ENCODE data around the gene DEPDC5. TPM values are rescaled to one million over a fixed set of nuclear protein-coding genes. Genes with fewer than 3 reads are reported as not detected.

The DEPDC5 gene
- total RNA-seq, 1 experiment from 2014 or later, result 39.3 TPM

- Histone ChIP-seq H3K9me3 (ENCODE audit: low read depth, low read length, poor library complexity, severe bottlenecking) (no peaks in the 10 kb centered on the region), H3K4me3 (ENCODE audit: low read depth, low read length, poor library complexity, severe bottlenecking) (no peak overlapping the region), H3K36me3 (ENCODE audit: insufficient read depth, low read length, poor library complexity, severe bottlenecking) (peaks cover 35% of the 10 kb centered on the region), H3K27me3 (replicated peaks; ENCODE audit: insufficient read depth, low read depth, low read length, poor library complexity) (no peaks in the 10 kb centered on the region), H3K27ac (ENCODE audit: low read depth, low read length, poor library complexity, severe bottlenecking) (no peak overlapping the region), H3K4me1 (ENCODE audit: insufficient read depth, low read length, poor library complexity, severe bottlenecking) (no peaks in the 10 kb centered on the region)
- no TSS peak for BruUV-seq (replicated peaks)
- ChIA-PET CTCF (no interaction called here), POLR2A (ENCODE audit: low non-redundant PET) (no interaction called here)
- intact Hi-C loops (cut with micrococcal nuclease; ENCODE audit: unreplicated experiment), result no loop called here
- TF ChIP-seq EZH2 (IDR thresholded peaks at IDR 0.05; ENCODE audit: borderline replicate concordance, low read depth, low read length, poor library complexity, severe bottlenecking), result no peak
- TF ChIP-seq, protein P1, sequence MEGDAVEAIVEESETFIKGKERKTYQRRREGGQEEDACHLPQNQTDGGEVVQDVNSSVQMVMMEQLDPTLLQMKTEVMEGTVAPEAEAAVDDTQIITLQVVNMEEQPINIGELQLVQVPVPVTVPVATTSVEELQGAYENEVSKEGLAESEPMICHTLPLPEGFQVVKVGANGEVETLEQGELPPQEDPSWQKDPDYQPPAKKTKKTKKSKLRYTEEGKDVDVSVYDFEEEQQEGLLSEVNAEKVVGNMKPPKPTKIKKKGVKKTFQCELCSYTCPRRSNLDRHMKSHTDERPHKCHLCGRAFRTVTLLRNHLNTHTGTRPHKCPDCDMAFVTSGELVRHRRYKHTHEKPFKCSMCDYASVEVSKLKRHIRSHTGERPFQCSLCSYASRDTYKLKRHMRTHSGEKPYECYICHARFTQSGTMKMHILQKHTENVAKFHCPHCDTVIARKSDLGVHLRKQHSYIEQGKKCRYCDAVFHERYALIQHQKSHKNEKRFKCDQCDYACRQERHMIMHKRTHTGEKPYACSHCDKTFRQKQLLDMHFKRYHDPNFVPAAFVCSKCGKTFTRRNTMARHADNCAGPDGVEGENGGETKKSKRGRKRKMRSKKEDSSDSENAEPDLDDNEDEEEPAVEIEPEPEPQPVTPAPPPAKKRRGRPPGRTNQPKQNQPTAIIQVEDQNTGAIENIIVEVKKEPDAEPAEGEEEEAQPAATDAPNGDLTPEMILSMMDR (conservative IDR thresholded peaks at IDR 0.05; ENCODE audit: low read depth, low read length), result no peak
- DNase-seq (ENCODE audit: low spot score), result no peak
These were observed 19.6 kb downstream of the DEPDC5 start for GRCh38 chr22:31773416-31773815.

DNA sequence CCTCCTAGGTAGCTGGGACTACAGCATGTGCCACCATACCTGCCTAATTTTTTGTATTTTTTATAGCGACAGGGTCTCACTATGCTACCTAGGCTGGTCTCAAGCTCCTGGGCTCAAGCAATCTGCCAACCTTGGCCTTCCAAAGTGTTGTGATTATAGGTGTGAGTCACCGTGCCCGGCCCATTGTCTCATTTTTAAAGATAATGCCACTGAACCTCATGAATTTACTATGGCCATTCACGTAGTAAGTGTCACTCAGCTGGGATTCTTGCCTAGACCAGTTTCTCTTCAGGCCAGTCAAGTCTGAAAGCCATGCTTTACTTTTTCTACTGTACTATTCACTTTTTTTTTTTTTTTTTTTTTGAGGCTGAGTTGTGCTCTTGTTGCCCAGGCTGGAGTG lies 22.4 kb downstream of the DEPDC5 start:
- Histone ChIP-seq H3K36me3 (ENCODE audit: insufficient read depth, low read length, poor library complexity, severe bottlenecking) (peaks cover 36% of the 10 kb centered on the region), H3K27me3 (replicated peaks; ENCODE audit: insufficient read depth, low read depth, low read length, poor library complexity) (no peaks in the 10 kb centered on the region), H3K9me3 (ENCODE audit: low read depth, low read length, poor library complexity, severe bottlenecking) (no peaks in the 10 kb centered on the region), H3K27ac (ENCODE audit: low read depth, low read length, poor library complexity, severe bottlenecking) (no peak overlapping the region), H3K4me3 (ENCODE audit: low read depth, low read length, poor library complexity, severe bottlenecking) (no peak overlapping the region), H3K4me1 (ENCODE audit: insufficient read depth, low read length, poor library complexity, severe bottlenecking) (no peaks in the 10 kb centered on the region)
- DNase-seq (ENCODE audit: low spot score), result no peak
- POLR2A ChIA-PET (ENCODE audit: low non-redundant PET), result no interaction called here
- TF ChIP-seq, protein P1 (conservative IDR thresholded peaks at IDR 0.05; ENCODE audit: low read depth, low read length), result no peak
- no peak for TF ChIP-seq EZH2 (IDR thresholded peaks at IDR 0.05; ENCODE audit: borderline replicate concordance, low read depth, low read length, poor library complexity, severe bottlenecking)
- CTCF ChIA-PET, result no interaction called here
- intact Hi-C loops (cut with micrococcal nuclease; ENCODE audit: unreplicated experiment), result no loop called here
- no TSS peak for BruUV-seq (replicated peaks)

DNA sequence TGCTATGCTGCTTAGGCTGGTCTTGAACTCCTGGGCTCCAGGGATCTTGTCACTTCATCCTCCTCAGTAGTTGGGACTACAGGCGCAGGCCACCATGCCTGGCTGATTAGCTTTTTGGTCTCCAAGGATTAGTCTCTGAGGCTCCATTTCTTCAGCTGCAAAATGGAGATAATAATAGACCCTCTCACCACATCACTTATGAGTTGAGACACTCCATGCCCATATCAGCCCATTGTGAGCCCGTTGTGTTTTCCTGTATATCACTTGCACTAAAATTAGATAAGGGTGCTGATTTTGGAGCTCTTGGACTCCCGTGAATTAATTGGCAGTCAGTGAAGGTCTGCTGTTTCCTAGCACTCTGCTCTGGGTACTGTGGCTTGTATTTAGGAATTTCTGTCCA lies 36.0 kb downstream of the DEPDC5 start:
- ChIA-PET POLR2A (ENCODE audit: low non-redundant PET) (no interaction called here), CTCF (no interaction called here)
- TF ChIP-seq, protein P1 (conservative IDR thresholded peaks at IDR 0.05; ENCODE audit: low read depth, low read length), result no peak
- no peak for TF ChIP-seq EZH2 (IDR thresholded peaks at IDR 0.05; ENCODE audit: borderline replicate concordance, low read depth, low read length, poor library complexity, severe bottlenecking)
- Histone ChIP-seq H3K4me1 (ENCODE audit: insufficient read depth, low read length, poor library complexity, severe bottlenecking) (no peaks in the 10 kb centered on the region), H3K9me3 (ENCODE audit: low read depth, low read length, poor library complexity, severe bottlenecking) (no peaks in the 10 kb centered on the region), H3K27me3 (replicated peaks; ENCODE audit: insufficient read depth, low read depth, low read length, poor library complexity) (no peaks in the 10 kb centered on the region), H3K36me3 (ENCODE audit: insufficient read depth, low read length, poor library complexity, severe bottlenecking) (peaks cover 10% of the 10 kb centered on the region), H3K4me3 (ENCODE audit: low read depth, low read length, poor library complexity, severe bottlenecking) (no peak overlapping the region), H3K27ac (ENCODE audit: low read depth, low read length, poor library complexity, severe bottlenecking) (no peak overlapping the region)
- no TSS peak for BruUV-seq (replicated peaks)
- DNase-seq (ENCODE audit: low spot score), result no peak
- intact Hi-C loops (cut with micrococcal nuclease; ENCODE audit: unreplicated experiment), result no loop called here

All from A673 (cell line).